ENCODE results near the gene ENTR1.

The ENTR1 gene

GRCh38 chr9:136391737-136392537, 18.5 kb downstream of the ENTR1 start:
- TF ChIP-seq EZH2phosphoT487 (IDR thresholded peaks at IDR 0.05; ENCODE audit: borderline replicate concordance, low read length) (no peak), CTCF (IDR thresholded peaks at IDR 0.05; ENCODE audit: low read depth, low read length, poor library complexity, severe bottlenecking) (no peak)
- Histone ChIP-seq H3K4me3 (ENCODE audit: low read length) (no peak overlapping the region), H4K20me1 (ENCODE audit: control insufficient read depth, insufficient read depth, low read depth, low read length) (no peaks in the 10 kb centered on the region), H3K9me2 (replicated peaks; ENCODE audit: control insufficient read depth, low read length) (no peaks in the 10 kb centered on the region), H3K79me2 (ENCODE audit: control insufficient read depth, low read length) (peaks cover 5% of the 10 kb centered on the region), H3K4me1 (ENCODE audit: control insufficient read depth, low read length) (no peaks in the 10 kb centered on the region), H3K27ac (ENCODE audit: low read depth, low read length) (no peak overlapping the region), H3K36me3 (ENCODE audit: control insufficient read depth, low read length) (peaks cover 89% of the 10 kb centered on the region), H3K27me3 (ENCODE audit: control insufficient read depth, low read length) (no peaks in the 10 kb centered on the region), H3K4me2 (ENCODE audit: low read length) (no peak overlapping the region), H3F3A (ENCODE audit: control insufficient read depth, insufficient read depth) (no peaks in the 10 kb centered on the region), H3K9me3 (ENCODE audit: control insufficient read depth, insufficient read depth, low read length) (no peaks in the 10 kb centered on the region)

- no peaks in the 10 kb centered on the region for H3K79me2 ChIP-seq (ENCODE audit: control insufficient read depth, low read length)
- peaks cover 79% of the 10 kb centered on the region for H3K36me3 ChIP-seq (ENCODE audit: control insufficient read depth, low read length)
- H3K9me3 ChIP-seq (ENCODE audit: control insufficient read depth, insufficient read depth, low read length): no peaks in the 10 kb centered on the region
- no peaks in the 10 kb centered on the region for H3K9me2 ChIP-seq (replicated peaks; ENCODE audit: control insufficient read depth, low read length)
- TF ChIP-seq CTCF (IDR thresholded peaks at IDR 0.05; ENCODE audit: low read depth, low read length, poor library complexity, severe bottlenecking) (no peak), EZH2phosphoT487 (IDR thresholded peaks at IDR 0.05; ENCODE audit: borderline replicate concordance, low read length) (no peak)
- H3K4me3 ChIP-seq (ENCODE audit: low read length): no peak overlapping the region
- H3K27ac ChIP-seq (ENCODE audit: low read depth, low read length): no peak overlapping the region
- H3K27me3 ChIP-seq (ENCODE audit: control insufficient read depth, low read length): no peaks in the 10 kb centered on the region
- no peaks in the 10 kb centered on the region for H3F3A ChIP-seq (ENCODE audit: control insufficient read depth, insufficient read depth)
- no peaks in the 10 kb centered on the region for H3K4me1 ChIP-seq (ENCODE audit: control insufficient read depth, low read length)
- H3K4me2 ChIP-seq (ENCODE audit: low read length): no peak overlapping the region
- H4K20me1 ChIP-seq (ENCODE audit: control insufficient read depth, insufficient read depth, low read depth, low read length): no peaks in the 10 kb centered on the region
Observed at GRCh38 chr9:136389396-136389795, 21.0 kb downstream of the ENTR1 start.

GRCh38 chr9:136387217-136387616, 23.2 kb downstream of the ENTR1 start:
- Histone ChIP-seq H3F3A (ENCODE audit: control insufficient read depth, insufficient read depth) (no peaks in the 10 kb centered on the region), H3K79me2 (ENCODE audit: control insufficient read depth, low read length) (no peaks in the 10 kb centered on the region), H3K9me2 (replicated peaks; ENCODE audit: control insufficient read depth, low read length) (no peaks in the 10 kb centered on the region), H3K36me3 (ENCODE audit: control insufficient read depth, low read length) (peaks cover 77% of the 10 kb centered on the region), H3K27me3 (ENCODE audit: control insufficient read depth, low read length) (no peaks in the 10 kb centered on the region), H3K4me1 (ENCODE audit: control insufficient read depth, low read length) (no peaks in the 10 kb centered on the region), H3K4me3 (ENCODE audit: low read length) (no peak overlapping the region), H3K27ac (ENCODE audit: low read depth, low read length) (no peak overlapping the region), H4K20me1 (ENCODE audit: control insufficient read depth, insufficient read depth, low read depth, low read length) (no peaks in the 10 kb centered on the region), H3K4me2 (ENCODE audit: low read length) (no peak overlapping the region), H3K9me3 (ENCODE audit: control insufficient read depth, insufficient read depth, low read length) (no peaks in the 10 kb centered on the region)
- TF ChIP-seq EZH2phosphoT487 (IDR thresholded peaks at IDR 0.05; ENCODE audit: borderline replicate concordance, low read length) (no peak), CTCF (IDR thresholded peaks at IDR 0.05; ENCODE audit: low read depth, low read length, poor library complexity, severe bottlenecking) (no peak)

All from DOHH2 (cell line).